ENCODE measurements around the gene EEPD1. TPM values are rescaled to one million over a fixed set of nuclear protein-coding genes. Genes with fewer than 3 reads are reported as not detected.

Gene EEPD1
- polyA plus RNA-seq, 3 donors from 2014 or later: 1.3 to 4.4 (median 2.1) TPM

DNA sequence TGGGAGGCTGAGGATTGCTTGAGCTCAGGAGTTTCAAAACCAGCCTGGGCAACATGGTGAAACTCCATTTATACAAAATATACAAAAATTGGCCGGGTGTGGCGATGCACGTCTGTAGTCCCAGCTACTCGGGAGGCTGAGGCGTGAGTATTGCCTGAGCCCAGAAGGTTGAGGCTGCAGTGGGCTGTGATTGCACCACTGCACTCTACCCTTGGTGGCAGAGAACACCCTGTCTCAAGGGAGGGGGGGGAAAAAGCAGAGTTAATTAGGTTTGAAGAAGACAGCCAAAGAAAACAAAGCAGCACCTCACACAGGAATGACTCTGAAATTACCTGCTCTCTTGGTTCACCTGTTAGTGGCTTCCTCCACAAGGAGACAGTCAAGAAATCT is 110.0 kb downstream of the EEPD1 start:
- Mint-ChIP-seq H3K27ac (no peak overlapping the region), H3K27me3 (ENCODE audit: low read depth in 3 of 3) (peaks cover 2 to 6% (median 5%) of the 10 kb centered on the region in 3 donors), H3K4me3 (no peak overlapping the region), H3K4me1 (peaks cover 0 to 7% of the 10 kb centered on the region in 2 donors), H3K36me3 (no peaks in the 10 kb centered on the region), H3K9me3 (peaks cover 0 to 2% (median 0%) of the 10 kb centered on the region in 6 donors)
- DNase-seq: no peak

- no peak overlapping the region for H3K4me3 Mint-ChIP-seq
- DNase-seq: no peak
- H3K4me1 Mint-ChIP-seq: peaks cover 0 to 7% of the 10 kb centered on the region in 2 donors
- H3K36me3 Mint-ChIP-seq: no peaks in the 10 kb centered on the region
- H3K27me3 Mint-ChIP-seq (ENCODE audit: low read depth in 3 of 3): peaks cover 2 to 4% (median 3%) of the 10 kb centered on the region in 3 donors
- peaks cover 0 to 2% (median 0%) of the 10 kb centered on the region in 6 donors for H3K9me3 Mint-ChIP-seq
- H3K27ac Mint-ChIP-seq: no peak overlapping the region
Measured at GRCh38 chr7:36264123-36264801, 111.2 kb downstream of the EEPD1 start.

DNA sequence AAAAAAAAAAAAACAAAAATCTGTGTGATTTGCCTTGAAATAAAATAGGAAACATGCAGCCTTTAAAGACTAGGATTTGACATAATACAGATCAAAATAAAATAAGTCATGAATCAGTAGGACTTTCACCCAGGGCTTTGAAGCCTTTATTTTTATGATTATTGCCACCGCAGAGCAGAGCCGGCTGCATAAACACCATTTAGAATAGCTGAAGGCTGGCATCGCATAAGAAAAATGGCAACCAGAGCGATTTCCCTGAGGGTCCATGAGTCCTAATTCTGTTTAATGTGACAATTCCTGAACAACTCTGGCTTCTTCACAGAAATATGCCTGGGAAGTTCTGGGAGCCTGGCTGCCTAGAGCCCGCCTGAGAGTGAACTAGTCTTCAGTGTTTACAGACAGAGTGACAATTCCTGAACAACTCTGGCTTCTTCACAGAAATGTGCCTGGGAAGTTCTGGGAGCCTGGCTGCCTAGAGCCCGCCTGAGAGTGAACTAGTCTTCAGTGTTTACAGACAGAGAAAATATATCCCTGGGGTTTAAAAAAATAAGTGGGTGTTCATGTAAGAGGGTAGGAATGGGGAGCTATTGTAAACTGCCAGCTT is 112.0 kb downstream of the EEPD1 start:
- peaks cover 0 to 7% of the 10 kb centered on the region in 2 donors for H3K4me1 Mint-ChIP-seq
- no peak for DNase-seq
- H3K9me3 Mint-ChIP-seq: peaks cover 0 to 2% (median 0%) of the 10 kb centered on the region in 6 donors
- no peaks in the 10 kb centered on the region for H3K36me3 Mint-ChIP-seq
- H3K27me3 Mint-ChIP-seq (ENCODE audit: low read depth in 3 of 3): peaks cover 2 to 4% (median 3%) of the 10 kb centered on the region in 3 donors
- H3K27ac Mint-ChIP-seq: no peak overlapping the region
- H3K4me3 Mint-ChIP-seq: no peak overlapping the region

GRCh38 chr7:36265680-36266079 is 112.6 kb downstream of the EEPD1 start:
- Mint-ChIP-seq H3K36me3 (no peaks in the 10 kb centered on the region), H3K4me3 (no peak overlapping the region), H3K9me3 (peaks cover 0 to 2% (median 0%) of the 10 kb centered on the region in 6 donors), H3K4me1 (peaks cover 0 to 7% of the 10 kb centered on the region in 2 donors), H3K27ac (no peak overlapping the region), H3K27me3 (ENCODE audit: low read depth in 3 of 3) (peaks cover 2 to 4% (median 3%) of the 10 kb centered on the region in 3 donors)
- no peak for DNase-seq

DNA sequence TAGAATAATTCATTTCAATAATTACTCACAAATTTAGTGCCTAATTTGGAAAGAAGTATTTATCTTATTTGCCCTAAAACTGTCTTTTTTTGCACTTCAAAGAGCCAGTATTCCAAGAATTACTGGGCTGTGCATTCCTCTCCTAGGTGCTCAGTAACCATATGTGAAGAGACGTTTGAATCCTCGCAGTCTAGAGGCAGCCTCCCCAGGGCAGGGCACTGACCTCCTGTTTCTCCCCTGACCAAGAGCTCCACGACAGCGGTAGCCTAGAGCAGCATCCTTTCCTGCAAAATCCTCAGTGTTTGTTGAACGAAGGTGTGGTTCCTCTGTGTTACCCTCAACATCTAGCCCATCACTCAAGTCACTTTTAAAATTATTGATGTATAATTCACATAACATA is 113.1 kb downstream of the EEPD1 start:
- Mint-ChIP-seq H3K9me3 (peaks cover 0 to 2% (median 0%) of the 10 kb centered on the region in 6 donors), H3K27me3 (ENCODE audit: low read depth in 3 of 3) (peaks cover 2 to 4% (median 2%) of the 10 kb centered on the region in 3 donors), H3K4me3 (no peak overlapping the region), H3K27ac (no peak overlapping the region), H3K36me3 (no peaks in the 10 kb centered on the region), H3K4me1 (peaks cover 0 to 6% of the 10 kb centered on the region in 2 donors)
- DNase-seq: no peak

DNA sequence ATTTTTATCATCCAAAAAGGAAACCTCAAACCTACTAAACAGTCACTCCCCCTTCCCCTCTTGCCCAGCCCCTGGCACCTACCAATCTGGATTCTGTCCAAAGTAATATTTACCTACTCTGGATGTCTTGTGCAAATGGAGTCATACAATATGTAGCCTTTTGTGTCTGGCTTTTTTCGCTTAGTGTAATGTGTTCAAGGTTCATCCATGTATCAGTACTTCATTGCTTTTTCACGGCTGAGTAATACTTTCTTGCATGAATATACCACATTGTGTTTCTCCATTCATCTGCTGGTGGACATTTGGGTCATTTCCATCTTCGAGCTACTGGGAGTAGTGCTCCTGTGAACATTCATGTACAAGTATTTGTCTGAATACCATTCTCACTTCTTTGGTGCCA is 113.6 kb downstream of the EEPD1 start:
- no peak for DNase-seq
- Mint-ChIP-seq H3K4me1 (peaks cover 0 to 2% of the 10 kb centered on the region in 2 donors), H3K36me3 (no peaks in the 10 kb centered on the region), H3K4me3 (no peak overlapping the region), H3K9me3 (peaks cover 0 to 2% (median 0%) of the 10 kb centered on the region in 6 donors), H3K27me3 (ENCODE audit: low read depth in 3 of 3) (peaks cover 0 to 4% (median 2%) of the 10 kb centered on the region in 3 donors), H3K27ac (no peak overlapping the region)

- no peak overlapping the region for H3K4me3 Mint-ChIP-seq
- H3K27me3 Mint-ChIP-seq (ENCODE audit: low read depth in 3 of 3): peaks cover 0 to 6% (median 2%) of the 10 kb centered on the region in 3 donors
- no peaks in the 10 kb centered on the region for H3K36me3 Mint-ChIP-seq
- peaks cover 0 to 2% (median 0%) of the 10 kb centered on the region in 6 donors for H3K9me3 Mint-ChIP-seq
- no peak for DNase-seq
- H3K27ac Mint-ChIP-seq: no peak overlapping the region
- H3K4me1 Mint-ChIP-seq: no peaks in the 10 kb centered on the region
Measured at GRCh38 chr7:36272211-36272566, 119.1 kb downstream of the EEPD1 start.

- no peaks in the 10 kb centered on the region for H3K9me3 Mint-ChIP-seq
- H3K4me3 Mint-ChIP-seq: no peak overlapping the region
- no peaks in the 10 kb centered on the region for H3K36me3 Mint-ChIP-seq
- no peak for DNase-seq
- H3K4me1 Mint-ChIP-seq: no peaks in the 10 kb centered on the region
- H3K27me3 Mint-ChIP-seq (ENCODE audit: low read depth in 3 of 3): peaks cover 0 to 4% (median 2%) of the 10 kb centered on the region in 3 donors
- H3K27ac Mint-ChIP-seq: no peak overlapping the region
Measured at GRCh38 chr7:36272567-36273269, 119.7 kb downstream of the EEPD1 start.

DNA sequence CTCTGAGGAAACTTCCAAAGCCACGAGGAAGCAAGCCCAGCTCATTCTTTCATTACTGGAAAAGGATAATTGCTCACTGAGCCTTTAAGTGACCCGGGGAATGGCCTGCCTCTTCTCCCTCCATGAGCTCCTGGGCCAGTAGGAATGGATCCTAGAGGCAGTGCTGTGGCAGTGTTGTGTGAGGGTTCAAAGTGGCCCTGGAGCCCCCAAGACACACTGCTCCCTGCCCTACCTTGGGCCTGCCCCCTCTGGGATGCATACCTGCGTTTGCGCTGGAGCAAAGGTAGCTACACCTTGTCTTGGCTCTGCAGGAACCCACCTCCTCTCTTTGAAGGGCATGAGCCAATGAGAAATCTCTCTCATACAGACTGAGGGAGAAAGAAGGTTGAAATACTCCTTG is 120.8 kb downstream of the EEPD1 start:
- H3K9me3 Mint-ChIP-seq: no peaks in the 10 kb centered on the region
- H3K4me3 Mint-ChIP-seq: no peak overlapping the region
- peaks cover 0 to 4% (median 2%) of the 10 kb centered on the region in 3 donors for H3K27me3 Mint-ChIP-seq (ENCODE audit: low read depth in 3 of 3)
- no peaks in the 10 kb centered on the region for H3K4me1 Mint-ChIP-seq
- DNase-seq: no peak
- H3K36me3 Mint-ChIP-seq: no peaks in the 10 kb centered on the region
- H3K27ac Mint-ChIP-seq: no peak overlapping the region

GRCh38 chr7:36275735-36276284 is 122.8 kb downstream of the EEPD1 start:
- Mint-ChIP-seq H3K4me1 (no peaks in the 10 kb centered on the region), H3K27ac (no peak overlapping the region), H3K4me3 (no peak overlapping the region), H3K9me3 (no peaks in the 10 kb centered on the region), H3K27me3 (ENCODE audit: low read depth in 3 of 3) (peaks cover 0 to 11% (median 4%) of the 10 kb centered on the region in 3 donors), H3K36me3 (no peaks in the 10 kb centered on the region)
- DNase-seq: no peak

- Mint-ChIP-seq H3K4me3 (no peak overlapping the region), H3K4me1 (no peaks in the 10 kb centered on the region), H3K27me3 (ENCODE audit: low read depth in 3 of 3) (peaks cover 2 to 11% (median 4%) of the 10 kb centered on the region in 3 donors), H3K27ac (no peak overlapping the region), H3K9me3 (no peaks in the 10 kb centered on the region), H3K36me3 (no peaks in the 10 kb centered on the region)
- DNase-seq: no peak
Measured at GRCh38 chr7:36276428-36277248, 123.6 kb downstream of the EEPD1 start.

DNA sequence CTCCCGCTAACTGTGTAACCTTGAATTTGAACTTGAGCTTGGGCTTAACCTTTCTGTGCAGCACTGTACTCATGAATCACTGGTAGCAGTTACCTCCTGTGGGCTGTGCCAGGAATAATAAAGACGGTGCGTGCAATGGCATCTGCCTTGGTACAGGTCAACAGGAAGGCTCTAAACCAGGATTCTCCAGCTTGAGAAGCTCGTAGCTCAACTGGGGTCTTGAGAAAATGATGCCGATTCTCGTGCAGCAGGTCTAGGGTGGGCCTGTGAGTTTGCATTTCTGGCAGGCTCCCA is 124.1 kb downstream of the EEPD1 start:
- Mint-ChIP-seq H3K9me3 (no peaks in the 10 kb centered on the region), H3K27me3 (ENCODE audit: low read depth in 3 of 3) (peaks cover 2 to 9% (median 2%) of the 10 kb centered on the region in 3 donors), H3K4me3 (no peak overlapping the region), H3K4me1 (no peaks in the 10 kb centered on the region), H3K36me3 (no peaks in the 10 kb centered on the region), H3K27ac (no peak overlapping the region)
- no peak for DNase-seq

- Mint-ChIP-seq H3K27ac (no peak overlapping the region), H3K36me3 (no peaks in the 10 kb centered on the region), H3K9me3 (no peaks in the 10 kb centered on the region), H3K27me3 (ENCODE audit: low read depth in 3 of 3) (peaks cover 2 to 9% (median 3%) of the 10 kb centered on the region in 3 donors), H3K4me3 (no peak overlapping the region), H3K4me1 (peaks cover 4 to 5% of the 10 kb centered on the region in 2 donors)
- no peak for DNase-seq
Measured at GRCh38 chr7:36278069-36278619, 125.1 kb downstream of the EEPD1 start.
